Adrenal gland (tissue), 12 donors: Measurements from ENCODE around the gene PDIA4. TPM values are rescaled to one million over a fixed set of nuclear protein-coding genes. Genes with fewer than 3 reads are reported as not detected.

ENCODE experiments used
- DNase-seq, 7 donors: peaks; one replicate each; pipeline ENCODE4 v3.0.0-alpha.2; 2019 to 2020
- H3K27ac ChIP-seq, 5 donors: fragments of 200-600 bp; sonication (generic) in 4 of 5; 1 replicate in 3 of 5; 2 replicates in 2 of 5; pipeline versions ENCODE4 v1.5.1 to v1.8.0; 2016 to 2020; ENCODE audit warnings: mild to moderate bottlenecking in 1 of 5
- H3K27me3 ChIP-seq: fragments of 200-600 bp; 2 replicates; pipeline ENCODE4 v1.8.0; 2021
- H3K36me3 ChIP-seq, 2 donors: fragments of 200-600 bp; replicated peaks in 1 of 2; 1 replicate in 1 of 2; 2 replicates in 1 of 2; pipeline versions ENCODE4 v1.5.1 to v1.8.0; 2018 to 2022
- H3K4me1 ChIP-seq, 2 donors: fragments of 200-600 bp; replicated peaks in 1 of 2; 1 replicate in 1 of 2; 2 replicates in 1 of 2; pipeline versions ENCODE4 v1.5.1 to v1.8.0; 2018 to 2021
- H3K4me3 ChIP-seq, 4 donors: fragments of 200-600 bp; sonication (generic) in 3 of 4; one replicate each; pipeline ENCODE4 v1.5.1; 2016 to 2018
- H3K9me3 ChIP-seq, 3 donors: fragments of 200-600 bp; sonication (generic) in 1 of 3; replicated peaks in 1 of 3; 1 replicate in 2 of 3; 2 replicates in 1 of 3; pipeline versions ENCODE4 v1.5.1 to v1.8.0; 2016 to 2021
- CTCF ChIP-seq, 6 experiments: fragments of 450-650 bp in 4 of 6; fragments of 200-600 bp in 2 of 6; sonication (generic) in 1 of 6; IDR thresholded peaks; 1 replicate in 5 of 6; 2 replicates in 1 of 6; pipeline versions ENCODE4 v1.5.1 to v1.8.0; 2016 to 2021; ENCODE audit warnings: antibody characterized with exemption in 6 of 6, mild to moderate bottlenecking in 2 of 6, moderate library complexity in 1 of 6
- POLR2A ChIP-seq, 2 donors: fragments of 450-650 bp; IDR thresholded peaks; one replicate each; pipeline ENCODE4 v1.6.1; 2017; ENCODE audit warnings: antibody characterized with exemption in 2 of 2, mild to moderate bottlenecking in 2 of 2, moderate library complexity in 1 of 2
- WGBS, 4 donors: extraction: QIAGEN DNeasy Blood & Tissue Kit in 2 of 4; methylation state at CpG; one replicate each; pipeline versions ENCODE4 v1.1.5 to v1.1.7; 2013 to 2017; 5-methylcytosine and 5-hydroxymethylcytosine counted together
- intact Hi-C, 2 donors: fragments of 100-400 bp; cut with DNase I; formaldehyde crosslinking; loops; one replicate each; pipeline versions ENCODE4 v1.14.1 to v1.15.0; 2022 to 2023
- polyA plus RNA-seq, 3 donors: library from polyadenylated mRNA; stranded (reverse); fragments of 200-250 nt in 2 of 3; fragments of 350-450 nt in 1 of 3; fragmentation: Illumina TruSeq in 1 of 3; extraction: RNeasy Lipid Tissue Mini Kit (QIAGEN cat#74804) in 1 of 3; gene quantifications; one replicate each; pipeline ENCODE4 v1.2.3, GENCODE V29; 2013 to 2014
- total RNA-seq, 9 donors: library from RNA; depleted of rRNA in 4 of 9; stranded (reverse); fragments of >200 nt in 4 of 9; fragments of 120-200 nt in 1 of 9; fragmentation: NEBNext Ultra II Directional in 1 of 9; extraction: Animal tissue kit (Norgen Biotek cat#: 25700) in 1 of 9; gene quantifications; one replicate each; pipeline versions ENCODE4 v1.1.0 to v1.2.4, GENCODE V29; 2013 to 2023
- donor health status: healthy with polysubstance abuse.
- donor health status: Bipolar disorder and iron deficiency.
- donor health status: DM: yes; HTN: yes; CAD: no.
- donor health status: DM: no; HTN: no; CAD: no.
- donor health status: DM: no; HTN: no; CAD: no.
- donor health status: DM: yes; HTN: yes; CAD: no.

PDIA4 gene
- total and polyA plus RNA-seq, 12 donors, result 19.9 to 123 (median 69.7) TPM

GRCh38 chr7:149074116-149074885 lies 46.0 kb upstream of the PDIA4 start:
- H3K36me3 ChIP-seq, result peaks cover 0 to 32% of the 10 kb centered on the region in 2 donors
- DNase-seq, result no peak
- H3K4me3 ChIP-seq, result no peak overlapping the region
- intact Hi-C loops, result no loop called here
- no peak for TF ChIP-seq CTCF (IDR thresholded peaks at IDR 0.05)
- TF ChIP-seq POLR2A (IDR thresholded peaks at IDR 0.05), result no peak
- H3K27ac ChIP-seq, result no peak overlapping the region
- 78 to 91% (median 86%) methylated on average over 3 of the region's 3 CpGs for WGBS, 4 donors
- no peaks in the 10 kb centered on the region for H3K4me1 ChIP-seq
- H3K27me3 ChIP-seq, result no peaks in the 10 kb centered on the region
- no peaks in the 10 kb centered on the region for H3K9me3 ChIP-seq

- TF ChIP-seq CTCF (IDR thresholded peaks at IDR 0.05), result no peak
- no peak for TF ChIP-seq POLR2A (IDR thresholded peaks at IDR 0.05)
- no peak overlapping the region for H3K4me3 ChIP-seq
- no peaks in the 10 kb centered on the region for H3K9me3 ChIP-seq
- H3K36me3 ChIP-seq, result peaks cover 0 to 32% of the 10 kb centered on the region in 2 donors
- no peak for DNase-seq
- H3K27ac ChIP-seq, result no peak overlapping the region
- WGBS, 4 donors, result 88 to 93% (median 91%) methylated on average over 4 of the region's 4 CpGs
- H3K27me3 ChIP-seq, result no peaks in the 10 kb centered on the region
- intact Hi-C loops, result no loop called here
- H3K4me1 ChIP-seq, result no peaks in the 10 kb centered on the region
These were observed 44.1 kb upstream of the PDIA4 start for GRCh38 chr7:149072438-149072775.

GRCh38 chr7:149071641-149072437 lies 43.5 kb upstream of the PDIA4 start:
- H3K9me3 ChIP-seq, result no peaks in the 10 kb centered on the region
- no peak for DNase-seq
- no peaks in the 10 kb centered on the region for H3K4me1 ChIP-seq
- TF ChIP-seq CTCF (IDR thresholded peaks at IDR 0.05) (peak in 1 of 6 experiments; percentile 21), POLR2A (IDR thresholded peaks at IDR 0.05) (no peak)
- 69 to 86% (median 77%) methylated on average over 16 to 46 of the region's 46 CpGs for WGBS, 4 donors
- H3K36me3 ChIP-seq, result peaks cover 0 to 32% of the 10 kb centered on the region in 2 donors
- no peak overlapping the region for H3K4me3 ChIP-seq
- intact Hi-C loops, result no loop called here
- no peak overlapping the region for H3K27ac ChIP-seq
- no peaks in the 10 kb centered on the region for H3K27me3 ChIP-seq

GRCh38 chr7:149071182-149071635 lies 42.9 kb upstream of the PDIA4 start:
- Histone ChIP-seq H3K27ac (no peak overlapping the region), H3K4me1 (no peaks in the 10 kb centered on the region), H3K9me3 (no peaks in the 10 kb centered on the region), H3K27me3 (no peaks in the 10 kb centered on the region), H3K4me3 (no peak overlapping the region), H3K36me3 (peaks cover 0 to 32% of the 10 kb centered on the region in 2 donors)
- WGBS, 4 donors, result 90 to 97% (median 94%) methylated on average over 3 to 29 of the region's 29 CpGs
- intact Hi-C loops, result no loop called here
- TF ChIP-seq POLR2A (IDR thresholded peaks at IDR 0.05), result no peak
- no peak for DNase-seq
